ENCODE data around the gene SLIT3.

DNA sequence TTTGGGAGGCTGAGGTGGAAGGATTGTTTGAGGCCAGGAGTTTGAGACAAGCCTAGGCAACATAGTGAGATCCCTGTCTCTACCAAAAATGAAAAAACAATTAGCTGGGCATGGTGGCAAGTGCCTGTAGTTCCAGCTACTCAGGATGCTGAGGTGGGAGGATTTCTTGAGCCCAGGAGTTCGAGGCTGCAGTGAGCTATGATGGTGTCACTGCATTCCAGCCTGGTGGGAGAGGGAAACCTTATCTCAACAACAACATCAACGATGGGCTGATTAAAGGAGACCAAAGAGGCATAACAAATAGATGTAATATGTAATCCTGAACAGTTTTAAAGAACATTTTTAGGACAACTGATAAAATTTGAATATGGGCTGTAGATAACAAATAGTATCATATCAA, 687.5 kb downstream of the SLIT3 start:
- TF ChIP-seq TAF1 (IDR thresholded peaks at IDR 0.05; ENCODE audit: borderline replicate concordance, low read depth, low read length) (no peak), YY1 (IDR thresholded peaks at IDR 0.05; ENCODE audit: low read depth) (no peak)
- TF ChIP-seq, protein P1, sequence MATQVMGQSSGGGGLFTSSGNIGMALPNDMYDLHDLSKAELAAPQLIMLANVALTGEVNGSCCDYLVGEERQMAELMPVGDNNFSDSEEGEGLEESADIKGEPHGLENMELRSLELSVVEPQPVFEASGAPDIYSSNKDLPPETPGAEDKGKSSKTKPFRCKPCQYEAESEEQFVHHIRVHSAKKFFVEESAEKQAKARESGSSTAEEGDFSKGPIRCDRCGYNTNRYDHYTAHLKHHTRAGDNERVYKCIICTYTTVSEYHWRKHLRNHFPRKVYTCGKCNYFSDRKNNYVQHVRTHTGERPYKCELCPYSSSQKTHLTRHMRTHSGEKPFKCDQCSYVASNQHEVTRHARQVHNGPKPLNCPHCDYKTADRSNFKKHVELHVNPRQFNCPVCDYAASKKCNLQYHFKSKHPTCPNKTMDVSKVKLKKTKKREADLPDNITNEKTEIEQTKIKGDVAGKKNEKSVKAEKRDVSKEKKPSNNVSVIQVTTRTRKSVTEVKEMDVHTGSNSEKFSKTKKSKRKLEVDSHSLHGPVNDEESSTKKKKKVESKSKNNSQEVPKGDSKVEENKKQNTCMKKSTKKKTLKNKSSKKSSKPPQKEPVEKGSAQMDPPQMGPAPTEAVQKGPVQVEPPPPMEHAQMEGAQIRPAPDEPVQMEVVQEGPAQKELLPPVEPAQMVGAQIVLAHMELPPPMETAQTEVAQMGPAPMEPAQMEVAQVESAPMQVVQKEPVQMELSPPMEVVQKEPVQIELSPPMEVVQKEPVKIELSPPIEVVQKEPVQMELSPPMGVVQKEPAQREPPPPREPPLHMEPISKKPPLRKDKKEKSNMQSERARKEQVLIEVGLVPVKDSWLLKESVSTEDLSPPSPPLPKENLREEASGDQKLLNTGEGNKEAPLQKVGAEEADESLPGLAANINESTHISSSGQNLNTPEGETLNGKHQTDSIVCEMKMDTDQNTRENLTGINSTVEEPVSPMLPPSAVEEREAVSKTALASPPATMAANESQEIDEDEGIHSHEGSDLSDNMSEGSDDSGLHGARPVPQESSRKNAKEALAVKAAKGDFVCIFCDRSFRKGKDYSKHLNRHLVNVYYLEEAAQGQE (IDR thresholded peaks at IDR 0.05; ENCODE audit: low read depth, low read length), result no peak

Data from SK-N-SH (cell line).